Peyer's patch (tissue), 4 donors: ENCODE data around the gene PARD3B. TPM values are rescaled to one million over a fixed set of nuclear protein-coding genes. Genes with fewer than 3 reads are reported as not detected.

Experiments used
- DNase-seq, 3 donors: peaks; one replicate each; pipeline ENCODE4 v3.0.0-alpha.2; 2017 to 2019
- H3K27ac ChIP-seq, 4 donors: fragments of 200-600 bp; sonication (generic); one replicate each; pipeline ENCODE4 v1.5.1; 2016 to 2019
- H3K27me3 ChIP-seq, 2 donors: fragments of 200-600 bp; sonication (generic); one replicate each; pipeline ENCODE4 v1.5.1; 2019
- H3K36me3 ChIP-seq, 3 donors: fragments of 200-600 bp; sonication (generic); one replicate each; pipeline ENCODE4 v1.5.1; 2016 to 2019
- H3K4me1 ChIP-seq, 4 donors: fragments of 200-600 bp; sonication (generic); one replicate each; pipeline ENCODE4 v1.5.1; 2016 to 2019
- H3K4me3 ChIP-seq, 4 donors: fragments of 200-600 bp; sonication (generic); 1 replicate in 3 of 4; 2 replicates in 1 of 4; pipeline ENCODE4 v1.5.1; 2016 to 2019; ENCODE audit warnings: mild to moderate bottlenecking in 1 of 4
- H3K9me3 ChIP-seq, 4 donors: fragments of 200-600 bp; sonication (generic); one replicate each; pipeline ENCODE4 v1.5.1; 2016 to 2019; ENCODE audit warnings: mild to moderate bottlenecking in 1 of 4
- POLR2A ChIP-seq, 2 donors: fragments of 450-650 bp; IDR thresholded peaks; one replicate each; pipeline ENCODE4 v1.5.1; 2017; ENCODE audit warnings: antibody characterized with exemption in 2 of 2, mild to moderate bottlenecking in 2 of 2, moderate library complexity in 2 of 2
- total RNA-seq, 4 donors: library from RNA; depleted of rRNA; stranded (reverse); fragments of >200 nt; gene quantifications; one replicate each; pipeline ENCODE4 v1.1.0, GENCODE V29; 2016
- TF ChIP-seq, protein P1 (sequence below), 6 experiments: fragments of 450-650 bp in 4 of 6; fragments of 200-600 bp in 2 of 6; sonication (generic) in 1 of 6; IDR thresholded peaks; one replicate each; pipeline ENCODE4 v1.5.1; 2017 to 2019; ENCODE audit warnings: antibody characterized with exemption in 6 of 6, mild to moderate bottlenecking in 3 of 6, moderate library complexity in 1 of 6

The PARD3B gene
- total RNA-seq, 4 donors from 2014 or later: 19.6 to 52.0 (median 40.6) TPM

DNA sequence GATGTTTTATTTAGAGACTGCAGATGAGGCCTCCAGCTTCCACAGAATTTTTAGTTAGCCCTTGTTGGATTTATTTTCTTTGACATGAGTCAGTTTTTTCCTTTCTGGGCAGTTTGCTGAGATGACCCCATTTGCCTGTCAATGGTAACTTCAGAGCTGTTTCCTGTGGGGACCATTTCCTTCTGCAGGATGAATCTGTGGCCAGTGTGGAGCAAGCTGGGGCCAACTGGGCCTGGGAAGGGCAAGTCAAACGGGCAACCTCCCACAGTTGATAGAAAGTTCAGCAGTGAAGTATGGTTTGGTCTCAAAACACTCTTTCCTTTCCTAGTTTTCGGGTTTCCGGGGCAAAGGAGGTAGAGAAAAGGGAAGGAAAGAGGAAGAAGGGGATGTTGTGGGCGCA is 845.6 kb downstream of the PARD3B start:
- TF ChIP-seq, protein P1, sequence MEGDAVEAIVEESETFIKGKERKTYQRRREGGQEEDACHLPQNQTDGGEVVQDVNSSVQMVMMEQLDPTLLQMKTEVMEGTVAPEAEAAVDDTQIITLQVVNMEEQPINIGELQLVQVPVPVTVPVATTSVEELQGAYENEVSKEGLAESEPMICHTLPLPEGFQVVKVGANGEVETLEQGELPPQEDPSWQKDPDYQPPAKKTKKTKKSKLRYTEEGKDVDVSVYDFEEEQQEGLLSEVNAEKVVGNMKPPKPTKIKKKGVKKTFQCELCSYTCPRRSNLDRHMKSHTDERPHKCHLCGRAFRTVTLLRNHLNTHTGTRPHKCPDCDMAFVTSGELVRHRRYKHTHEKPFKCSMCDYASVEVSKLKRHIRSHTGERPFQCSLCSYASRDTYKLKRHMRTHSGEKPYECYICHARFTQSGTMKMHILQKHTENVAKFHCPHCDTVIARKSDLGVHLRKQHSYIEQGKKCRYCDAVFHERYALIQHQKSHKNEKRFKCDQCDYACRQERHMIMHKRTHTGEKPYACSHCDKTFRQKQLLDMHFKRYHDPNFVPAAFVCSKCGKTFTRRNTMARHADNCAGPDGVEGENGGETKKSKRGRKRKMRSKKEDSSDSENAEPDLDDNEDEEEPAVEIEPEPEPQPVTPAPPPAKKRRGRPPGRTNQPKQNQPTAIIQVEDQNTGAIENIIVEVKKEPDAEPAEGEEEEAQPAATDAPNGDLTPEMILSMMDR (IDR thresholded peaks at IDR 0.05): no peak
- TF ChIP-seq POLR2A (IDR thresholded peaks at IDR 0.05): no peak
- H3K27me3 ChIP-seq: no peaks in the 10 kb centered on the region
- no peak overlapping the region for H3K27ac ChIP-seq
- H3K9me3 ChIP-seq: no peaks in the 10 kb centered on the region
- H3K4me1 ChIP-seq: no peaks in the 10 kb centered on the region
- DNase-seq: no peak
- H3K36me3 ChIP-seq: no peaks in the 10 kb centered on the region
- no peak overlapping the region for H3K4me3 ChIP-seq

DNA sequence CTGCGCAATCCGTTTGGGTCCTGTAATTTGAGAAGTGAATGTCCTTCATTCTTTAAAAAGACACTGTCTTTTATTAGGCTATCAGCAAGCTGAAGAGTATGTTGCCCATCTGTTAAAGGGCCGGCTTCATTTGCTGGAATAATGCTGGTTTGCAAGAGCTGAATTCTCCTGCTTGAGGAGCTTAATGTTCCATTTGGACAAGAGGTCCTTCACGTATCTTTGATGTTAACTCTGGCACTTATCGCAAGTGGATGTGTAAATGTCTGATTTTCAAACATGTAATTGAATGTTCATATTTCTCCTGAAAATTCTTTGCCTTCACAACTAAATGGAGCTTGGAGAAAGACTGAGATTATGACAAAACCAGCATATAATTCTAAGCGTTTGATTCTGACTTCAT is 856.2 kb downstream of the PARD3B start:
- no peak overlapping the region for H3K27ac ChIP-seq
- H3K4me1 ChIP-seq: no peaks in the 10 kb centered on the region
- H3K36me3 ChIP-seq: no peaks in the 10 kb centered on the region
- no peak overlapping the region for H3K4me3 ChIP-seq
- H3K27me3 ChIP-seq: no peaks in the 10 kb centered on the region
- no peaks in the 10 kb centered on the region for H3K9me3 ChIP-seq
- TF ChIP-seq POLR2A (IDR thresholded peaks at IDR 0.05): no peak
- TF ChIP-seq, protein P1 (IDR thresholded peaks at IDR 0.05): no peak
- DNase-seq: no peak

DNA sequence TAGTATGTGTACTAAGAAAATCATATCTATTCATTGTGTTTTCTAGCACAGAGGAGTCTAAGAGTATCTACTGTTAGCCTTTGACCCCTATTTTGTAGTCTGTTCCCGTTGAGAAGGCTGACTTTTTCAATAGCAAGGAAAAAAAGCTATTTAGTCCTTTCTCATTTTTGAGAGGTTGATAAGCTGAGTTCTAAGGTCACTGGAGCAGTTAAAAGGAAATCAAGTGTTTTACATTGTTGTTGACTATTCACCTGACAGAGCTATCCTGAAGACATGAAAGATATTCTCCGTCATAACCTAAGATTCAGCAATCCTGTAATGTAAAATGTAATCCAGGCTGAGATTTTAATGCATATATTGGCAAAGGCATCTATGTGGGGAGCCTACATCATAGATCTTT is 856.7 kb downstream of the PARD3B start:
- H3K4me1 ChIP-seq: no peaks in the 10 kb centered on the region
- TF ChIP-seq POLR2A (IDR thresholded peaks at IDR 0.05): no peak
- TF ChIP-seq, protein P1 (IDR thresholded peaks at IDR 0.05): no peak
- no peak overlapping the region for H3K27ac ChIP-seq
- H3K36me3 ChIP-seq: no peaks in the 10 kb centered on the region
- no peak for DNase-seq
- no peaks in the 10 kb centered on the region for H3K9me3 ChIP-seq
- H3K4me3 ChIP-seq: no peak overlapping the region
- H3K27me3 ChIP-seq: no peaks in the 10 kb centered on the region

DNA sequence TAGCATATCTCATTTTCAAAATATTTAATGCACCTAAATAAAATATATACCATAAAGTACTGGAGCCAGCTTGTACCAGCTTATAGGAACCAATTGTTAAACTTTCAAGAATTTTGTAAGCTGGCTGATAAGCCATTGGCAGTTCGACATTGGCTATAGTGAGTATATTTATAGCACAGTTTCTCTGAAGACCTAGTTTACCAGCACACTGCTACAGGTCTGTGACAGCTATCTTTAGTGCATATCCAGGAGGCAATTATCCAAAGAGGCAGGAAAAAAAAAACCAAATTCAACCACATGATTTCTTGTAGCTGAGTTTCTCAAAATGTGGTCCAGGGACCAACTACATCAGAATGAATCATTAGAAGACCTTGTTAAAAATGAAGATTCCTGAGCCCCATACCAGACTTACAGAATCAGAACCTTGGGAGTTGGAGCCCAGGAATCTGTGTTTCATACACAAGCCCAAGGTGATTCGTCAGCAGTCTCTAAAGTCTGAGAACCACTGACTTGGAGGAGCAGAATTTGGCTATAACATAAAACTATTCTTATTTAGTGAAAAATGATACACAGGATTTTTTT is 858.1 kb downstream of the PARD3B start:
- peaks cover 0 to 5% (median 0%) of the 10 kb centered on the region in 4 donors for H3K4me1 ChIP-seq
- no peak for DNase-seq
- TF ChIP-seq, protein P1 (IDR thresholded peaks at IDR 0.05): no peak
- TF ChIP-seq POLR2A (IDR thresholded peaks at IDR 0.05): no peak
- H3K27me3 ChIP-seq: no peaks in the 10 kb centered on the region
- H3K4me3 ChIP-seq: no peak overlapping the region
- H3K27ac ChIP-seq: no peak overlapping the region
- H3K36me3 ChIP-seq: no peaks in the 10 kb centered on the region
- no peaks in the 10 kb centered on the region for H3K9me3 ChIP-seq

DNA sequence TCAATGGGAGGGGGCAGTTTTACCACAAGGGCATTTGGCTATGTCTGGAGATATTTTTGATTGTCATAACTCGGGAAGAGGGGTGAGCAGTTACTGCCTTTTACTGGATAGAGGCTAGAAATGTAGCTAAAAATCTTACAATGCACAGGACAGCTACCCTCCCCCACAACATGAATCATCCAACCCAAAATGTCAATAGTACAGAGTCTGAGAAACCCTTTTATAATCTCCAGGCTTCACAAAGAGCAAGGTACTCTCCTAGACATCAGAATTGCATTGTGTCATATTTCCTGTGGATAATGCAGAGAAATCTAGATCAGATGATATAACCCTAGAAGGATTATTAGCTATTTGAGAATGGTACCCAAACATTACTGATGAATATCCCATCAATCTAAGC is 859.9 kb downstream of the PARD3B start:
- Histone ChIP-seq H3K27me3 (no peaks in the 10 kb centered on the region), H3K9me3 (no peaks in the 10 kb centered on the region), H3K36me3 (no peaks in the 10 kb centered on the region), H3K4me3 (no peak overlapping the region), H3K27ac (no peak overlapping the region), H3K4me1 (peaks cover 0 to 5% (median 0%) of the 10 kb centered on the region in 4 donors)
- no peak for DNase-seq
- TF ChIP-seq, protein P1 (IDR thresholded peaks at IDR 0.05): no peak
- TF ChIP-seq POLR2A (IDR thresholded peaks at IDR 0.05): no peak

DNA sequence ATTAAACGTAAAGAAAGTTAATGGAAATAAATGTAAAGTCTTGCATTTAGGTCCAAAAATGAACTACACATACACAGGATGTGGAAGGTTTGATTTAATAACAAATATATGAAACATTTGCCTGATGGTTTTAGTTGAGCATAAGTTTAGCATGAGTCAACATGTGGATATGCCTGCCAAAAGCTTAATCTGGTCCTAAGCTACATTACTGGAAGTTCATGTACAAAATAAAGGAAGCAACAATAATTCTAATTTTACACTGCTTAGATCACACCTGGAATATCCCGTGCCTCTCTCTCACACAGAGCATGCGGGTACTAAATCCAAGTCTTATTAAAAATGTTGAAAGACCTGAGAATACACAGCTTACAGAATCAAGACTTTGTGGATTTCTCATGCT is 860.5 kb downstream of the PARD3B start:
- no peak overlapping the region for H3K27ac ChIP-seq
- no peaks in the 10 kb centered on the region for H3K27me3 ChIP-seq

More for the DNA sequence above, 860.5 kb downstream of the PARD3B start:
- H3K4me1 ChIP-seq: peaks cover 0 to 5% (median 0%) of the 10 kb centered on the region in 4 donors
- TF ChIP-seq, protein P1 (IDR thresholded peaks at IDR 0.05): no peak
- TF ChIP-seq POLR2A (IDR thresholded peaks at IDR 0.05): no peak
- DNase-seq: no peak
- no peaks in the 10 kb centered on the region for H3K36me3 ChIP-seq
- no peak overlapping the region for H3K4me3 ChIP-seq
- no peaks in the 10 kb centered on the region for H3K9me3 ChIP-seq
